Measurements from ENCODE around the gene KCNH8. TPM values are rescaled to one million over a fixed set of nuclear protein-coding genes. Genes with fewer than 3 reads are reported as not detected.

KCNH8 gene
- total and polyA plus RNA-seq, 4 experiments from 2014 or later: 0.06 to 0.19 TPM; not detected in 2

- no peaks in the 10 kb centered on the region for H3K27me3 ChIP-seq (ENCODE audit: insufficient read depth, low read length)
- peaks cover 0 to 4% (median 0%) of the 10 kb centered on the region in 8 donors for H3K9me3 Mint-ChIP-seq
- no peaks in the 10 kb centered on the region for H3K36me3 ChIP-seq (ENCODE audit: insufficient read depth, low read length)
- H3K4me3 ChIP-seq (ENCODE audit: low read length in 2 of 2): no peak overlapping the region
- ChIA-PET POLR2A (ENCODE audit: partially characterized antibody) (no interaction called here), CTCF (ENCODE audit: partially characterized antibody) (no interaction called here)
- DNase-seq: no peak
- no peaks in the 10 kb centered on the region for H3K36me3 Mint-ChIP-seq
- no peak overlapping the region for H3K27ac Mint-ChIP-seq
- H3K4me3 Mint-ChIP-seq: no peak overlapping the region
- intact Hi-C loops (cut with micrococcal nuclease): no loop called here
- no peaks in the 10 kb centered on the region for H3K4me1 Mint-ChIP-seq
- H3K27ac ChIP-seq (ENCODE audit: low read depth, low read length): no peak overlapping the region
- H3K9me3 ChIP-seq (ENCODE audit: control insufficient read depth in 1 of 2, low read length in 2 of 2): no peaks in the 10 kb centered on the region
- peaks cover 2 to 3% of the 10 kb centered on the region in 2 donors for H3K27me3 Mint-ChIP-seq
- H3K4me1 ChIP-seq (ENCODE audit: insufficient read depth, low read length): no peaks in the 10 kb centered on the region
Measured at GRCh38 chr3:19173945-19174344, 25.6 kb downstream of the KCNH8 start.

GRCh38 chr3:19183584-19183983, 35.3 kb downstream of the KCNH8 start:
- POLR2A ChIA-PET (ENCODE audit: partially characterized antibody): no interaction called here
- H3K4me1 ChIP-seq (ENCODE audit: insufficient read depth, low read length): no peaks in the 10 kb centered on the region

GRCh38 chr3:19190126-19190525, 41.8 kb downstream of the KCNH8 start:
- H3K27me3 Mint-ChIP-seq: peaks cover 0 to 2% of the 10 kb centered on the region in 2 donors
- Histone ChIP-seq H3K4me3 (ENCODE audit: low read length in 2 of 2) (no peak overlapping the region), H3K4me1 (ENCODE audit: insufficient read depth, low read length) (no peaks in the 10 kb centered on the region), H3K27me3 (ENCODE audit: insufficient read depth, low read length) (no peaks in the 10 kb centered on the region), H3K27ac (ENCODE audit: low read depth, low read length) (no peak overlapping the region), H3K36me3 (ENCODE audit: insufficient read depth, low read length) (no peaks in the 10 kb centered on the region), H3K9me3 (ENCODE audit: control insufficient read depth in 1 of 2, low read length in 2 of 2) (no peaks in the 10 kb centered on the region)
- no peaks in the 10 kb centered on the region for H3K36me3 Mint-ChIP-seq
- DNase-seq: no peak
- POLR2A ChIA-PET (ENCODE audit: partially characterized antibody): no interaction called here
- H3K4me1 Mint-ChIP-seq: no peaks in the 10 kb centered on the region
- CTCF ChIA-PET (ENCODE audit: partially characterized antibody): no interaction called here
- H3K27ac Mint-ChIP-seq: no peak overlapping the region
- H3K9me3 Mint-ChIP-seq: peaks cover 0 to 1% (median 0%) of the 10 kb centered on the region in 8 donors
- H3K4me3 Mint-ChIP-seq: no peak overlapping the region
- intact Hi-C loops (cut with micrococcal nuclease): no loop called here

More at GRCh38 chr3:19183584-19183983, 35.3 kb downstream of the KCNH8 start:
- no peak for DNase-seq
- Histone ChIP-seq H3K27ac (ENCODE audit: low read depth, low read length) (no peak overlapping the region), H3K4me3 (ENCODE audit: low read length in 2 of 2) (no peak overlapping the region), H3K27me3 (ENCODE audit: insufficient read depth, low read length) (no peaks in the 10 kb centered on the region), H3K36me3 (ENCODE audit: insufficient read depth, low read length) (no peaks in the 10 kb centered on the region), H3K9me3 (ENCODE audit: control insufficient read depth in 1 of 2, low read length in 2 of 2) (no peaks in the 10 kb centered on the region)
- H3K4me3 Mint-ChIP-seq: no peak overlapping the region
- no peaks in the 10 kb centered on the region for H3K9me3 Mint-ChIP-seq
- no peaks in the 10 kb centered on the region for H3K36me3 Mint-ChIP-seq
- H3K27me3 Mint-ChIP-seq: no peaks in the 10 kb centered on the region
- H3K27ac Mint-ChIP-seq: no peak overlapping the region
- CTCF ChIA-PET (ENCODE audit: partially characterized antibody): no interaction called here
- H3K4me1 Mint-ChIP-seq: peaks cover 0 to 3% (median 0%) of the 10 kb centered on the region in 4 donors
- intact Hi-C loops (cut with micrococcal nuclease): no loop called here

- intact Hi-C loops (cut with micrococcal nuclease): no loop called here
- Mint-ChIP-seq H3K27ac (no peak overlapping the region), H3K9me3 (peaks cover 0 to 1% (median 0%) of the 10 kb centered on the region in 8 donors), H3K27me3 (peaks cover 0 to 2% of the 10 kb centered on the region in 2 donors), H3K4me3 (no peak overlapping the region), H3K36me3 (no peaks in the 10 kb centered on the region), H3K4me1 (no peaks in the 10 kb centered on the region)
- DNase-seq: no peak
- ChIA-PET POLR2A (ENCODE audit: partially characterized antibody) (no interaction called here), CTCF (ENCODE audit: partially characterized antibody) (no interaction called here)
- H3K9me3 ChIP-seq (ENCODE audit: control insufficient read depth in 1 of 2, low read length in 2 of 2): no peaks in the 10 kb centered on the region
- H3K27me3 ChIP-seq (ENCODE audit: insufficient read depth, low read length): no peaks in the 10 kb centered on the region
- H3K36me3 ChIP-seq (ENCODE audit: insufficient read depth, low read length): no peaks in the 10 kb centered on the region
- H3K4me3 ChIP-seq (ENCODE audit: low read length in 2 of 2): no peak overlapping the region
- no peak overlapping the region for H3K27ac ChIP-seq (ENCODE audit: low read depth, low read length)
- H3K4me1 ChIP-seq (ENCODE audit: insufficient read depth, low read length): no peaks in the 10 kb centered on the region
Measured at GRCh38 chr3:19190602-19191001, 42.3 kb downstream of the KCNH8 start.

- H3K27me3 ChIP-seq (ENCODE audit: insufficient read depth, low read length): no peaks in the 10 kb centered on the region
- no peaks in the 10 kb centered on the region for H3K9me3 ChIP-seq (ENCODE audit: control insufficient read depth in 1 of 2, low read length in 2 of 2)
- H3K4me1 ChIP-seq (ENCODE audit: insufficient read depth, low read length): no peaks in the 10 kb centered on the region
- H3K27me3 Mint-ChIP-seq: peaks cover 0 to 3% of the 10 kb centered on the region in 2 donors
- H3K9me3 Mint-ChIP-seq: no peaks in the 10 kb centered on the region
- no peak for DNase-seq
- H3K4me1 Mint-ChIP-seq: no peaks in the 10 kb centered on the region
- no peak overlapping the region for H3K27ac Mint-ChIP-seq
- ChIA-PET POLR2A (ENCODE audit: partially characterized antibody) (no interaction called here), CTCF (ENCODE audit: partially characterized antibody) (no interaction called here)
- no peak overlapping the region for H3K4me3 ChIP-seq (ENCODE audit: low read length in 2 of 2)
- H3K36me3 Mint-ChIP-seq: no peaks in the 10 kb centered on the region
- intact Hi-C loops (cut with micrococcal nuclease): no loop called here
- no peak overlapping the region for H3K27ac ChIP-seq (ENCODE audit: low read depth, low read length)
- H3K4me3 Mint-ChIP-seq: no peak overlapping the region
- no peaks in the 10 kb centered on the region for H3K36me3 ChIP-seq (ENCODE audit: insufficient read depth, low read length)
Measured at GRCh38 chr3:19199131-19199530, 50.8 kb downstream of the KCNH8 start.

GRCh38 chr3:19202303-19202702, 54.0 kb downstream of the KCNH8 start:
- Histone ChIP-seq H3K27ac (ENCODE audit: low read depth, low read length) (no peak overlapping the region), H3K36me3 (ENCODE audit: insufficient read depth, low read length) (no peaks in the 10 kb centered on the region), H3K27me3 (ENCODE audit: insufficient read depth, low read length) (no peaks in the 10 kb centered on the region), H3K4me3 (ENCODE audit: low read length in 2 of 2) (no peak overlapping the region), H3K9me3 (ENCODE audit: control insufficient read depth in 1 of 2, low read length in 2 of 2) (no peaks in the 10 kb centered on the region), H3K4me1 (ENCODE audit: insufficient read depth, low read length) (no peaks in the 10 kb centered on the region)
- ChIA-PET POLR2A (ENCODE audit: partially characterized antibody) (no interaction called here), CTCF (ENCODE audit: partially characterized antibody) (no interaction called here)
- Mint-ChIP-seq H3K27ac (no peak overlapping the region), H3K9me3 (peaks cover 0 to 5% (median 0%) of the 10 kb centered on the region in 8 donors), H3K27me3 (peaks cover 0 to 3% of the 10 kb centered on the region in 2 donors), H3K36me3 (no peaks in the 10 kb centered on the region), H3K4me3 (no peak overlapping the region), H3K4me1 (no peaks in the 10 kb centered on the region)
- intact Hi-C loops (cut with micrococcal nuclease): no loop called here
- DNase-seq: no peak

- H3K9me3 Mint-ChIP-seq: peaks cover 0 to 5% (median 0%) of the 10 kb centered on the region in 8 donors
- POLR2A ChIA-PET (ENCODE audit: partially characterized antibody): no interaction called here
- no peaks in the 10 kb centered on the region for H3K36me3 ChIP-seq (ENCODE audit: insufficient read depth, low read length)
- CTCF ChIA-PET (ENCODE audit: partially characterized antibody): no interaction called here
- H3K27me3 ChIP-seq (ENCODE audit: insufficient read depth, low read length): no peaks in the 10 kb centered on the region
- H3K4me3 Mint-ChIP-seq: no peak overlapping the region
- H3K36me3 Mint-ChIP-seq: no peaks in the 10 kb centered on the region
- H3K4me3 ChIP-seq (ENCODE audit: low read length in 2 of 2): no peak overlapping the region
- H3K27ac ChIP-seq (ENCODE audit: low read depth, low read length): no peak overlapping the region
- H3K9me3 ChIP-seq (ENCODE audit: control insufficient read depth in 1 of 2, low read length in 2 of 2): no peaks in the 10 kb centered on the region
- no peaks in the 10 kb centered on the region for H3K4me1 Mint-ChIP-seq
- no peak for DNase-seq
- intact Hi-C loops (cut with micrococcal nuclease): no loop called here
- no peaks in the 10 kb centered on the region for H3K4me1 ChIP-seq (ENCODE audit: insufficient read depth, low read length)
- peaks cover 0 to 3% of the 10 kb centered on the region in 2 donors for H3K27me3 Mint-ChIP-seq
- no peak overlapping the region for H3K27ac Mint-ChIP-seq
Measured at GRCh38 chr3:19202754-19203153, 54.4 kb downstream of the KCNH8 start.

GRCh38 chr3:19206540-19206939, 58.2 kb downstream of the KCNH8 start:
- no peak overlapping the region for H3K4me3 ChIP-seq (ENCODE audit: low read length in 2 of 2)
- no peak overlapping the region for H3K27ac Mint-ChIP-seq
- H3K27me3 ChIP-seq (ENCODE audit: insufficient read depth, low read length): no peaks in the 10 kb centered on the region
- no peak overlapping the region for H3K4me3 Mint-ChIP-seq
- H3K36me3 ChIP-seq (ENCODE audit: insufficient read depth, low read length): no peaks in the 10 kb centered on the region
- no peak for DNase-seq
- ChIA-PET CTCF (ENCODE audit: partially characterized antibody) (no interaction called here), POLR2A (ENCODE audit: partially characterized antibody) (no interaction called here)
- no peak overlapping the region for H3K27ac ChIP-seq (ENCODE audit: low read depth, low read length)
- intact Hi-C loops (cut with micrococcal nuclease): no loop called here
- H3K27me3 Mint-ChIP-seq: peaks cover 0 to 3% of the 10 kb centered on the region in 2 donors
- no peaks in the 10 kb centered on the region for H3K4me1 Mint-ChIP-seq
- H3K4me1 ChIP-seq (ENCODE audit: insufficient read depth, low read length): no peaks in the 10 kb centered on the region
- no peaks in the 10 kb centered on the region for H3K36me3 Mint-ChIP-seq
- H3K9me3 ChIP-seq (ENCODE audit: control insufficient read depth in 1 of 2, low read length in 2 of 2): no peaks in the 10 kb centered on the region
- H3K9me3 Mint-ChIP-seq: peaks cover 0 to 5% (median 0%) of the 10 kb centered on the region in 8 donors
